GM18526 (cell line): Measurements from ENCODE around the gene CHRNB1.

ENCODE experiments used
- POLR2A ChIP-seq: IDR thresholded peaks from 3 replicates; pipeline ENCODE4 v1.6.1; 2011; ENCODE audit not compliant: insufficient read length; ENCODE audit errors: extremely low read depth

Gene CHRNB1

GRCh38 chr17:7426203-7426863 lies 18.5 kb upstream of the CHRNB1 start:
- TF ChIP-seq POLR2A, result no peak

- no peak for TF ChIP-seq POLR2A
Observed at GRCh38 chr17:7426896-7427489, 17.9 kb upstream of the CHRNB1 start.

- TF ChIP-seq POLR2A, result no peak
Observed at GRCh38 chr17:7427549-7427948, 17.3 kb upstream of the CHRNB1 start.

GRCh38 chr17:7428557-7428956 lies 16.3 kb upstream of the CHRNB1 start, which contains the start of gene SPEM3:
Gene SPEM3, plus strand, starts transcription at chr17:7428857. Its CDS starts 46 bp downstream, at chr17:7428903.
- no peak for TF ChIP-seq POLR2A

- TF ChIP-seq POLR2A, result no peak
Observed at GRCh38 chr17:7429722-7430121, 15.1 kb upstream of the CHRNB1 start.

GRCh38 chr17:7431231-7431630 lies 13.6 kb upstream of the CHRNB1 start:
- no peak for TF ChIP-seq POLR2A

- TF ChIP-seq POLR2A, result no peak
Observed at GRCh38 chr17:7432296-7432695, 12.6 kb upstream of the CHRNB1 start.

GRCh38 chr17:7435676-7436555 lies 8.9 kb upstream of the CHRNB1 start:
- TF ChIP-seq POLR2A, result peak; percentile 37

GRCh38 chr17:7436556-7437368 lies 8.1 kb upstream of the CHRNB1 start:
- peak; percentile 20 for TF ChIP-seq POLR2A

GRCh38 chr17:7437369-7437863 lies 7.4 kb upstream of the CHRNB1 start:
- no peak for TF ChIP-seq POLR2A

- no peak for TF ChIP-seq POLR2A
Observed at GRCh38 chr17:7437950-7438614, 6.8 kb upstream of the CHRNB1 start.

- TF ChIP-seq POLR2A, result no peak
Observed at GRCh38 chr17:7438656-7439460, 6.0 kb upstream of the CHRNB1 start.

GRCh38 chr17:7439462-7440112 lies 5.3 kb upstream of the CHRNB1 start, which contains the start of gene FGF11:
Gene FGF11, plus strand, starts transcription at chr17:7439512. Its CDS starts 109 bp downstream, at chr17:7439621.
- no peak for TF ChIP-seq POLR2A

GRCh38 chr17:7440113-7440833 lies 4.6 kb upstream of the CHRNB1 start:
- no peak for TF ChIP-seq POLR2A
